Vagina (tissue), 2 donors: ENCODE results near the gene ZNF593OS. TPM values are rescaled to one million over a fixed set of nuclear protein-coding genes. Genes with fewer than 3 reads are reported as not detected.

Source experiments
- DNase-seq, 2 donors: peaks; one replicate each; pipeline ENCODE4 v3.0.0-alpha.2; 2017; ENCODE audit errors: extremely low spot score in 2 of 2
- H3K27ac ChIP-seq: fragments of 200-600 bp; sonication (generic); one replicate; pipeline ENCODE4 v1.5.1; 2019
- H3K27me3 ChIP-seq: fragments of 200-600 bp; sonication (generic); one replicate; pipeline ENCODE4 v1.5.1; 2019
- H3K36me3 ChIP-seq, 2 donors: fragments of 200-600 bp; sonication (generic); one replicate each; pipeline ENCODE4 v1.5.1; 2017 to 2019
- H3K4me1 ChIP-seq: fragments of 200-600 bp; sonication (generic); one replicate; pipeline ENCODE4 v1.5.1; 2019
- H3K4me3 ChIP-seq, 2 donors: fragments of 200-600 bp; sonication (generic); 1 replicate in 1 of 2; 2 replicates in 1 of 2; pipeline ENCODE4 v1.5.1; 2016 to 2019
- H3K9me3 ChIP-seq: fragments of 200-600 bp; sonication (generic); one replicate; pipeline ENCODE4 v1.5.1; 2019
- POLR2A ChIP-seq, 2 donors: fragments of 450-650 bp; IDR thresholded peaks; one replicate each; pipeline ENCODE4 v1.6.1; 2017; ENCODE audit warnings: antibody characterized with exemption in 2 of 2, mild to moderate bottlenecking in 2 of 2, moderate library complexity in 2 of 2
- POLR2AphosphoS5 ChIP-seq, 2 donors: sonication (generic); formaldehyde crosslinking; IDR thresholded peaks; one replicate each; pipeline ENCODE4 v1.9.0; 2017; ENCODE audit warnings: antibody characterized with exemption in 2 of 2, mild to moderate bottlenecking in 2 of 2, low read depth in 1 of 2; ENCODE audit not compliant: insufficient read depth in 1 of 2
- intact Hi-C: fragments of 100-400 bp; cut with DNase I; formaldehyde crosslinking; loops from one replicate; pipeline ENCODE4 v1.15.1; 2023
- total RNA-seq: library from RNA; depleted of rRNA; stranded (reverse); fragments of >200 nt; gene quantifications from one replicate; pipeline ENCODE4 v1.2.3, GENCODE V29; 2016
- TF ChIP-seq, protein P1 (sequence below), 3 experiments: fragments of 450-650 bp in 2 of 3; fragments of 200-600 bp in 1 of 3; sonication (generic) in 1 of 3; IDR thresholded peaks; one replicate each; pipeline ENCODE4 v1.5.1; 2017 to 2019; ENCODE audit warnings: antibody characterized with exemption in 3 of 3, mild to moderate bottlenecking in 2 of 3, moderate library complexity in 2 of 3

The ZNF593OS gene
- total RNA-seq, 1 donor from 2014 or later, result not detected

DNA sequence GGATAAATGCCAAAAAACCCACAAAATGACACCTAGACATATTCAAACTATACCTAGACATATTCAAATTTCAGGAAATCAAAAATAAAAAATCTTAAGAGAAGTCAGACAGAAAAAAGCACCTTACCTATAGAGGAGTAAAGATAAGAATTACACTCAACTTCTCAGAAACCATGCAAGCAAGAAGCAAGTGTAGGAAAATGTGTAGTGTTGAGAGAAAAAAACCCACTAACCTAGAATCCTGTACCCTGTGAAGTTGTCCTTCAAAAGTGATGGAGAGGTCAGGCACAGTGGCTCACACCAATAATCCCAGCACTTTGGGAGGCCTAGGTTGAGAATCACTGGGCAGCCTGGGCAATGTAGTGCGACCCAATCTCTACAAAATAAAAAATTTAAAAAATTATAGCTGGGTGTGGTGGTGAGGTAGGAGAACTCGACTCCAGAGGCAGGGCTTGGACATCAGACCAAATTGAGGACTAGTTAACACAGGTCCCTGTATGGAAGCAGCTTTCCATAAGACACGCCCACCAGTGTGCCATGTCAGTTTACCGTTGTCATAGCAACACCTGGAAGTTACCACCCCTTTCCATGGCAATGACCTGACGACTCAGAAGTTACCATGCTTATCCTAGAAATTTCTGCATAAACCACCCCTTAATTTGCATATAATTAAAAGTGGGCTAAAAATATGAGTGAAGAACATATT lies 39.4 kb downstream of the ZNF593OS start:
- Histone ChIP-seq H3K9me3 (no peaks in the 10 kb centered on the region), H3K27ac (no peak overlapping the region), H3K4me1 (peaks cover 9% of the 10 kb centered on the region), H3K36me3 (no peaks in the 10 kb centered on the region), H3K4me3 (no peak overlapping the region), H3K27me3 (no peaks in the 10 kb centered on the region)
- intact Hi-C loops, result no loop called here
- TF ChIP-seq, protein P1, sequence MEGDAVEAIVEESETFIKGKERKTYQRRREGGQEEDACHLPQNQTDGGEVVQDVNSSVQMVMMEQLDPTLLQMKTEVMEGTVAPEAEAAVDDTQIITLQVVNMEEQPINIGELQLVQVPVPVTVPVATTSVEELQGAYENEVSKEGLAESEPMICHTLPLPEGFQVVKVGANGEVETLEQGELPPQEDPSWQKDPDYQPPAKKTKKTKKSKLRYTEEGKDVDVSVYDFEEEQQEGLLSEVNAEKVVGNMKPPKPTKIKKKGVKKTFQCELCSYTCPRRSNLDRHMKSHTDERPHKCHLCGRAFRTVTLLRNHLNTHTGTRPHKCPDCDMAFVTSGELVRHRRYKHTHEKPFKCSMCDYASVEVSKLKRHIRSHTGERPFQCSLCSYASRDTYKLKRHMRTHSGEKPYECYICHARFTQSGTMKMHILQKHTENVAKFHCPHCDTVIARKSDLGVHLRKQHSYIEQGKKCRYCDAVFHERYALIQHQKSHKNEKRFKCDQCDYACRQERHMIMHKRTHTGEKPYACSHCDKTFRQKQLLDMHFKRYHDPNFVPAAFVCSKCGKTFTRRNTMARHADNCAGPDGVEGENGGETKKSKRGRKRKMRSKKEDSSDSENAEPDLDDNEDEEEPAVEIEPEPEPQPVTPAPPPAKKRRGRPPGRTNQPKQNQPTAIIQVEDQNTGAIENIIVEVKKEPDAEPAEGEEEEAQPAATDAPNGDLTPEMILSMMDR (IDR thresholded peaks at IDR 0.05), result no peak
- TF ChIP-seq POLR2A (IDR thresholded peaks at IDR 0.05) (no peak), POLR2AphosphoS5 (IDR thresholded peaks at IDR 0.05; ENCODE audit: insufficient read depth in 1 of 2, low read depth in 1 of 2) (no peak)
- no peak for DNase-seq

DNA sequence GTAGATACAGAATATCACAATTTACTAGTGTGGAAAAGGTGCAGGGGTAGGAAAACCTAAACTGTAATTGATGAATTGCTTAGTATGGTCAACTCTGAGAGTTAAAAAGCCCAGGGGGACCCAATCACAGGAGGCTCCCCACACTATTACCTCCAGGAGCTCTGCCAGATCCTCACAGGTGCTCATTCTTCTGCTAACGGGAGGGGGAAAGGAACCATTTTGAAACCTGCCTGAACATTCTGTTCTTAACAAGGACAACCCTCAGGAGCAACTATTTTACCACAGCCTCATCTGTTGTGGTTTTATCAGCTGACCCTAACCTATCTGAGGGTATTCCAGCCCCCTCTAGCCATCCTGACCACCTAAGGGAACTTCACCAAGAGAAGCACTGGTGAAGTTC lies 40.9 kb downstream of the ZNF593OS start:
- no peaks in the 10 kb centered on the region for H3K27me3 ChIP-seq
- no peak overlapping the region for H3K4me3 ChIP-seq
- H3K27ac ChIP-seq, result no peak overlapping the region
- H3K36me3 ChIP-seq, result no peaks in the 10 kb centered on the region
- no peak for DNase-seq
- peaks cover 22% of the 10 kb centered on the region for H3K4me1 ChIP-seq
- TF ChIP-seq, protein P1 (IDR thresholded peaks at IDR 0.05), result no peak
- no peaks in the 10 kb centered on the region for H3K9me3 ChIP-seq
- intact Hi-C loops, result no loop called here

DNA sequence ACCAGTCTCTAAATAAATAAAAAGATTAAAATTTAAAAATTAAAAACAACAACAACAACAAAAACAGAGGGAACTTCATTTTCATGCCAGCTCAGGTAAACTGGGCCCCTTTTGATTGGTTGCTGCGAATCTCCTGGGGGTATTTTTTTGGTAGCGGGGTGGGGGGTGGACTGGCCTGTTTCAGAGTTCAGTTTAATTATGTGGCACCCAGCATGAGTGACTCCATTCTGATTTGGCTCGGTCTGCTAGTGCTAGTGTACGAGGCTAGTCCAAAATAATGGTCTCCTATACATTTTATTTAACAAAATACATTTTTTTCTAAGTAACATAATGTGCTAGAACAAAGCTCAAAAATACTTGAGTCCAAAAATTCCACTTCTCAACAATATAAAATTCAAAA lies 41.9 kb downstream of the ZNF593OS start:
- H3K4me3 ChIP-seq, result no peak overlapping the region
- H3K4me1 ChIP-seq, result peaks cover 26% of the 10 kb centered on the region
- TF ChIP-seq POLR2AphosphoS5 (IDR thresholded peaks at IDR 0.05; ENCODE audit: insufficient read depth in 1 of 2, low read depth in 1 of 2), result no peak
- no peak for TF ChIP-seq POLR2A (IDR thresholded peaks at IDR 0.05)
- TF ChIP-seq, protein P1 (IDR thresholded peaks at IDR 0.05), result no peak
- no peak for DNase-seq
- no peaks in the 10 kb centered on the region for H3K27me3 ChIP-seq
- no peak overlapping the region for H3K27ac ChIP-seq
- intact Hi-C loops, result no loop called here
- H3K36me3 ChIP-seq, result no peaks in the 10 kb centered on the region
- no peaks in the 10 kb centered on the region for H3K9me3 ChIP-seq

DNA sequence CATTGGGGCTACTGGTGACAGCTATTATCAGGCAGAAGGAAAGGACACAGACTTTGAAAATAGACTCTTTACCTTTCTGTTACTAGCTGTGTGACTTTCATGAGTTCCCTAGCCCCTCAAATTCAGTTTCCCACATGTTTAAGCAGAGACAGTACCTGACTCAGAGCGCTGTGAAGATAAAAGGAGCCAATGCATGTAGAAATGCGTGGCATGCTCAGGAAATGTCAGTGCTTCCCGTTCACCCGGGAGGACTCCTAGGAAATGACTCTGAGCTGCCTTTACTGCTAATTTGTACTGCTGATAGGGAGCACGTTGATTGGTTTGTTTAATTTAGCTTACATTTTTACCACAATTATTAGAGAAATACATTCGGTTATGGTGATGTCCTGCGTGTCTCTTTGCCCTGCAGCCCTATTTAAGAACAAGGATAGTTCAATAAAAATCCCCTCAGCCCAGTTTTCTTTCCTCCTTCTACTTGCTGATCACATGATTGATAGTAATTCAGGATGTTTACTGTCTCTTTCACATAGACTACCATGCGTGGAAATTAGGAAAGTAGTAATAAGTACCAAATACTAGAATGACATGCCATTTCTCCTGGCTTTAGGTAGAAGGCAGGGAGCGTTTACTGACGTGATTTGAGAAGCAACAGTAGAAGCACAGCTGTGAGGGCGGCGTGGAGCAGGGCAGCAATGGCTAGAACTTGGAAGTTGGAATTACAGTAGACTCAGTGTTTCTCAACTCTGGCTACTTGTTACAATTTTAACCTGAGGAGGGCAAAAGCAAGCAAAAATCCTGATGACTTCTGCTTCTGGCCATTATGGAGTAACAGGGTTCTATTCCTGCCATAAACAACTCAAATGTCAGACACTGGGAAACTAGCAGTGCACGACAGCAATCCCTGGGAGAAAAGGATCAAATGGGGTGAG lies 44.1 kb downstream of the ZNF593OS start:
- H3K36me3 ChIP-seq, result no peaks in the 10 kb centered on the region
- H3K4me1 ChIP-seq, result peaks cover 26% of the 10 kb centered on the region
- no peaks in the 10 kb centered on the region for H3K27me3 ChIP-seq
- no peak for TF ChIP-seq POLR2AphosphoS5 (IDR thresholded peaks at IDR 0.05; ENCODE audit: insufficient read depth in 1 of 2, low read depth in 1 of 2)
- H3K9me3 ChIP-seq, result no peaks in the 10 kb centered on the region
- intact Hi-C loops, result no loop called here
- peak overlapping the region; percentile 20 for H3K27ac ChIP-seq
- no peak overlapping the region for H3K4me3 ChIP-seq
- no peak for DNase-seq

DNA sequence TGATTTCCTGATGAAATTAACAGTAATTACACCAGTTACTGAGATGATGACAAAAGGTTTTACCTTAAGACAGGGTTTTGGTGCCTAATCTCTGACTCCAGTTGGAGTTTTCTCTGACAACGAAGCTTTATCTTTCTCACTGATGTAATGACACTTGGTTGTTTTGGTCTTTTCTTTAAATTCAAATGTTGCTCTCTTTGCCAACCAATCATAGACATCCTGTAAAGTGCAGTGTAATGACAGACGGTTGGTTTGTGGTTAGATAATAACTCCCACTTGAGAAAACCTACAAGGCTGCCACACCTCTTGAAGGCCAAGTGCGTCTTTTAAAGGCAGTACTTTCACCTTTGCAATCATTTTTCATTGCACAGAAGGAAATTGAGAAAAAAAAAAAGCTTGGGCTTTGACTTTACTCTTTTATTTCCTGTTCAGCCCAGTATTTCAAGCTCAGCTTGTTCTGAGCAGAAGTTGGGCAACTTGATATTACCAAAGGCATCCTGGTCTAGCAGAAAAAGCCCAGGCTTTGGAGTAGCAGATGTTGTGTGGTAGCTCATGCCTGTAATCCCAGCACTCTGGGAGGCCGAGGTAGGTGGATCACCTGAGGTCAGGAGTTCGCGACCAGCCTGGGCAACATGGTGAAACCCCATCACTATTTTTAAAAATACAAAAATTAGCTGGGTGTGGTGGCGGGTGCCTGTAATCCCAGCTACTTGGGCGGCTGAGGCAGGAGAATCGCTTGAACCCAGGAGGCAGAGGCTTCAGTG lies 45.1 kb downstream of the ZNF593OS start:
- H3K4me3 ChIP-seq, result no peak overlapping the region
- intact Hi-C loops, result no loop called here
- peaks cover 28% of the 10 kb centered on the region for H3K4me1 ChIP-seq
- H3K36me3 ChIP-seq, result no peaks in the 10 kb centered on the region
- no peaks in the 10 kb centered on the region for H3K9me3 ChIP-seq
- DNase-seq, result no peak
- H3K27ac ChIP-seq, result peak overlapping the region; percentile 47
- H3K27me3 ChIP-seq, result no peaks in the 10 kb centered on the region
- TF ChIP-seq POLR2AphosphoS5 (IDR thresholded peaks at IDR 0.05; ENCODE audit: insufficient read depth in 1 of 2, low read depth in 1 of 2), result peak; percentile 18 to 76
- TF ChIP-seq, protein P1 (IDR thresholded peaks at IDR 0.05), result no peak
